IMR-90 (cell line): ENCODE results near the gene URAD. TPM values are rescaled to one million over a fixed set of nuclear protein-coding genes. Genes with fewer than 3 reads are reported as not detected.

Experiments
- ATAC-seq: fragments of 200-7000 bp; cut with Tn5 transposase; 2 replicates; pipeline ENCODE4 v1.9.1; 2020; ENCODE audit warnings: low read depth, mild to moderate bottlenecking, moderate library complexity
- BruUV-seq: library from RNA; stranded (reverse); fragments of 400-500 nt; replicated peaks from 2 replicates; lab custom pipeline; 2021; lab: Mats Ljungman, UMichigan
- CTCF ChIA-PET: fragments of 300-600 bp; formaldehyde crosslinking; extraction: SDS; loops from one replicate; lab custom pipeline; 2021; ENCODE audit warnings: antibody characterized with exemption; lab: Yijun Ruan, JAX
- POLR2A ChIA-PET: fragments of 300-600 bp; sonication (Branson Sonifier 250); formaldehyde crosslinking; loops from one replicate; lab custom pipeline; 2022; ENCODE audit warnings: antibody characterized with exemption; ENCODE audit not compliant: unreplicated experiment; lab: Charles Lee
- DNase-seq: peaks from one replicate; pipeline ENCODE4 v3.0.0; 2013
- H2AFZ ChIP-seq: replicated peaks from 2 replicates; pipeline ENCODE3; 2013; ENCODE audit warnings: low read length, mild to moderate bottlenecking; ENCODE audit not compliant: poor library complexity
- H2AK5ac ChIP-seq: 2 replicates; pipeline ENCODE4 v1.6.1; 2013; ENCODE audit warnings: low read depth, low read length, inconsistent platforms
- H2AK9ac ChIP-seq: replicated peaks from 2 replicates; pipeline ENCODE3; 2013; ENCODE audit warnings: mild to moderate bottlenecking, low read depth, low read length, moderate library complexity; ENCODE audit not compliant: poor library complexity
- H2BK120ac ChIP-seq: 2 replicates; pipeline ENCODE4 v1.6.1; 2013; ENCODE audit warnings: low read depth, low read length, inconsistent platforms
- H2BK15ac ChIP-seq: 3 replicates; pipeline ENCODE4 v1.6.1; 2013; ENCODE audit warnings: low read depth, low read length, inconsistent platforms
- H2BK20ac ChIP-seq: 2 replicates; pipeline ENCODE4 v1.6.1; 2013; ENCODE audit warnings: low read depth, mild to moderate bottlenecking, inconsistent platforms, low read length, moderate library complexity
- H2BK5ac ChIP-seq: 2 replicates; pipeline ENCODE4 v1.6.1; 2013; ENCODE audit warnings: mild to moderate bottlenecking, low read depth, low read length, inconsistent platforms; ENCODE audit not compliant: poor library complexity, severe bottlenecking
- H3K14ac ChIP-seq: replicated peaks from 2 replicates; pipeline ENCODE4 v1.6.1; 2013; ENCODE audit warnings: low read depth, low read length, inconsistent platforms
- H3K18ac ChIP-seq: 2 replicates; pipeline ENCODE4 v1.6.1; 2013; ENCODE audit warnings: low read depth, low read length, control low read depth
- H3K23ac ChIP-seq: 2 replicates; pipeline ENCODE4 v1.6.1; 2013; ENCODE audit warnings: low read depth, low read length, inconsistent platforms
- H3K27ac ChIP-seq: 2 replicates; pipeline ENCODE4 v1.5.1; 2013; ENCODE audit warnings: mild to moderate bottlenecking, control low read depth, low read length; ENCODE audit not compliant: insufficient read depth
- H3K27me3 ChIP-seq: 2 replicates; pipeline ENCODE4 v1.6.1; 2013; ENCODE audit warnings: low read length; ENCODE audit not compliant: control insufficient read depth, insufficient read depth
- H3K36me3 ChIP-seq: 2 replicates; pipeline ENCODE4 v1.6.1; 2013; ENCODE audit warnings: low read length, mixed read lengths; ENCODE audit not compliant: control insufficient read depth, insufficient read depth
- H3K4ac ChIP-seq: 2 replicates; pipeline ENCODE4 v1.6.1; 2013; ENCODE audit warnings: low read depth, low read length, inconsistent platforms
- H3K4me1 ChIP-seq: 2 replicates; pipeline ENCODE4 v1.6.1; 2013; ENCODE audit warnings: low read length, mixed read lengths; ENCODE audit not compliant: control insufficient read depth, insufficient read depth
- H3K4me2 ChIP-seq: 2 replicates; pipeline ENCODE4 v1.6.1; 2013; ENCODE audit warnings: low read depth, mild to moderate bottlenecking, control low read depth, low read length, moderate library complexity
- H3K4me3 ChIP-seq: 2 replicates; pipeline ENCODE4 v1.5.1; 2013; ENCODE audit warnings: low read depth, mild to moderate bottlenecking, control low read depth, low read length, moderate library complexity; ENCODE audit not compliant: insufficient read depth
- H3K56ac ChIP-seq: 2 replicates; pipeline ENCODE4 v1.6.1; 2013; ENCODE audit warnings: low read length, inconsistent platforms; ENCODE audit not compliant: insufficient read depth; ENCODE audit errors: extremely low read depth
- H3K79me1 ChIP-seq, 2 experiments: 2 replicates each; pipeline ENCODE4 v1.6.1; 2013; ENCODE audit warnings: low read length in 2 of 2, inconsistent platforms in 1 of 2, low read depth in 1 of 2
- H3K9ac ChIP-seq: 2 replicates; pipeline ENCODE4 v1.6.1; 2013; ENCODE audit warnings: low read depth, low read length, control low read depth
- H3K9me1 ChIP-seq: 2 replicates; pipeline ENCODE4 v1.6.1; 2013; ENCODE audit warnings: low read length, inconsistent platforms; ENCODE audit not compliant: insufficient read depth
- H3K9me3 ChIP-seq: 2 replicates; pipeline ENCODE4 v1.6.1; 2013; ENCODE audit warnings: low read length; ENCODE audit not compliant: control insufficient read depth, insufficient read depth
- H4K20me1 ChIP-seq: 2 replicates; pipeline ENCODE4 v1.6.1; 2013; ENCODE audit warnings: low read length, inconsistent platforms; ENCODE audit not compliant: insufficient read depth
- H4K5ac ChIP-seq: 2 replicates; pipeline ENCODE4 v1.6.1; 2013; ENCODE audit warnings: mild to moderate bottlenecking, low read depth, low read length, control low read depth
- H4K8ac ChIP-seq, 2 experiments: 2 replicates each; pipeline ENCODE4 v1.6.1; 2013; ENCODE audit warnings: low read depth in 2 of 2, low read length in 2 of 2, control low read depth in 1 of 2, inconsistent platforms in 1 of 2
- H4K91ac ChIP-seq: 2 replicates; pipeline ENCODE4 v1.6.1; 2013; ENCODE audit warnings: low read depth, low read length, inconsistent platforms; ENCODE audit not compliant: insufficient read depth
- BHLHE40 ChIP-seq: fragments of 150-350 bp; IDR thresholded peaks from 2 replicates; pipeline ENCODE4 v1.6.1; 2016; ENCODE audit warnings: mild to moderate bottlenecking, low read depth, low read length
- CEBPB ChIP-seq: IDR thresholded peaks from 2 replicates; pipeline ENCODE4 v1.6.1; 2012; ENCODE audit warnings: low read depth, low read length, improper control_type of control experiment
- CHD1 ChIP-seq: IDR thresholded peaks from 2 replicates; pipeline ENCODE4 v1.6.1; 2012; ENCODE audit warnings: low read depth, low read length, improper control_type of control experiment
- FOS ChIP-seq: fragments of 150-350 bp; IDR thresholded peaks from 2 replicates; pipeline ENCODE4 v1.6.1; 2016; ENCODE audit warnings: low read depth, low read length
- MXI1 ChIP-seq: IDR thresholded peaks from 2 replicates; pipeline ENCODE4 v1.6.1; 2012; ENCODE audit warnings: low read depth, mild to moderate bottlenecking, low read length, moderate library complexity, borderline replicate concordance
- RFX5 ChIP-seq: IDR thresholded peaks from 2 replicates; pipeline ENCODE4 v1.8.0; 2012; ENCODE audit warnings: low read depth, mild to moderate bottlenecking, low read length, moderate library complexity
- WGBS, 2 experiments: methylation state at CpG; one replicate each; pipeline versions ENCODE4 v1.1.5 to v1.1.7; 2013; ENCODE audit warnings: missing lambda C conversion rate in 2 of 2; ENCODE audit not compliant: insufficient read length in 1 of 2; ENCODE audit errors: extremely low coverage in 2 of 2; 5-methylcytosine and 5-hydroxymethylcytosine counted together
- dilution Hi-C: fragments of 300-500 bp; cut with HindIII; formaldehyde crosslinking; loops from one replicate; pipeline ENCODE4 v1.14.3; 2018; ENCODE audit warnings: low sequenced_read_pairs; ENCODE audit not compliant: unreplicated experiment
- in situ Hi-C: fragments of 300-500 bp; cut with MboI; formaldehyde crosslinking; loops from 3 replicates; pipeline ENCODE4 v1.14.3; 2019; ENCODE audit warnings: low sequenced_read_pairs, inconsistent platforms, mixed read lengths
- intact Hi-C: fragments of 100-400 bp; cut with micrococcal nuclease; formaldehyde crosslinking; loops from 2 replicates; pipeline ENCODE4 v1.10.0; 2022
- polyA plus RNA-seq, 3 experiments: library from polyadenylated mRNA; depleted of rRNA; stranded (reverse); fragments of >200 nt; gene quantifications; 2 replicates each; pipeline ENCODE4 v1.2.3, GENCODE V29; 2012; ENCODE audit warnings: low replicate concordance in 1 of 3
- total RNA-seq: library from RNA; depleted of rRNA; stranded (reverse); fragments of >200 nt; gene quantifications from 2 replicates; pipeline ENCODE4 v1.2.3, GENCODE V29; 2012
- TF ChIP-seq, protein P1 (sequence below): fragments of 150-350 bp; IDR thresholded peaks from 2 replicates; pipeline ENCODE4 v1.6.1; 2017; ENCODE audit warnings: mild to moderate bottlenecking, antibody characterized with exemption, low read length, low read depth

The URAD gene
- total and polyA plus RNA-seq, 2 of the 4 experiments (the other 2 are of a cell fraction), result not detected

DNA sequence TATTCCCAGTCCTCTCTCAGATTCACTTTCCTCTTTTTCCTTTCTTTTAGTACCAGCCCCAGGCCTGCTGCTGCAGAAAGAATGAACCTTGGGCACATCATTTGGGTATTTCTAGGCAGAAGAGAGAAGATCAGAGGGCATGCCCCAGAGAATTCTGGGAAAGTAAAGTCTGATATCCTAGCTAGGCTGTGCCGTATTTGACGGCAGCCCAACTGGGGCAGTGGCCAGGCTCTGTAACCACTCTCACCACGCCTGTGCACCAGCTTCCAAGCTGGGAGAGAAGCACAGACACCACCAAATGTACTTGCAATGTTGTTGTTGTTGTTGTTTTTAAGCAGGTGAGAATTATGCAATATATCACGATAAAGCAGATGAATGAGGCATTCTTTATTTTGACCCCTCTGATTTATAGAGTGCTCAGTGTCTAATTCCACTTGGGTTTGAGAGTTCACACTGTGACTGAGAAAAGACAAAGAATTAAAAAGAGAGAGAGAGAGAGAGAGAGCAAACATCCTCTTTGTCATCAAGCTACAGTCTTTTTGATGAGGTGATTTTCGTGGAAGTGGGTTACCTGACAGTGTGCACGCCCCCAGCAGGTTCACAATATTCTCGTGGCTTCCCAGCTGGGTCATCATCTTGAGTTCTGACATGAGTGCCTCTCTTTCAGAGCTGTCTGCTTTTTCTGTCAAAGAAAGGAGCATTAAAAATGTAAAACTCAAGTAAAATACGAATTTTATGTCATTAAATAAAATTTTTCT lies 39.3 kb upstream of the URAD start:
- CTCF ChIA-PET, result interaction anchor here (0.7 kb wide), 1 partner anchor 560 kb away, joined by 5 read pairs; no protein-coding TSS in a partner anchor
- Histone ChIP-seq H4K20me1 (no peaks in the 10 kb centered on the region), H3K4me3 (no peak overlapping the region), H4K8ac (no peak overlapping the region), H2BK120ac (no peak overlapping the region), H3K27me3 (peaks cover 6% of the 10 kb centered on the region; the same call in 1 of the 2 replicates), H3K4me2 (no peak overlapping the region), H3K18ac (no peak overlapping the region), H3K14ac (no peak overlapping the region), H3K27ac (no peak overlapping the region), H3K23ac (no peak overlapping the region), H2AK5ac (no peak overlapping the region), H3K36me3 (no peaks in the 10 kb centered on the region), H4K5ac (no peak overlapping the region), H3K79me1 (no peaks in the 10 kb centered on the region), H3K4me1 (peaks cover 6% of the 10 kb centered on the region), H3K9me3 (peaks cover 2% of the 10 kb centered on the region; the same call in 1 of the 2 replicates), H3K9ac (no peak overlapping the region), H3K4ac (no peak overlapping the region), H2AFZ (no peak overlapping the region), H2BK20ac (no peak overlapping the region), H3K9me1 (peaks cover 7% of the 10 kb centered on the region; the same call in 1 of the 2 replicates), H2BK15ac (no peak overlapping the region), H2BK5ac (no peak overlapping the region), H2AK9ac (no peak overlapping the region), H3K56ac (no peak overlapping the region), H4K91ac (no peak overlapping the region)
- intact Hi-C loops, result no loop called here
- dilution Hi-C loops, result no loop called here
- POLR2A ChIA-PET, result no interaction called here
- no peak for DNase-seq
- in situ Hi-C loops, result no loop called here
- TF ChIP-seq, protein P1, sequence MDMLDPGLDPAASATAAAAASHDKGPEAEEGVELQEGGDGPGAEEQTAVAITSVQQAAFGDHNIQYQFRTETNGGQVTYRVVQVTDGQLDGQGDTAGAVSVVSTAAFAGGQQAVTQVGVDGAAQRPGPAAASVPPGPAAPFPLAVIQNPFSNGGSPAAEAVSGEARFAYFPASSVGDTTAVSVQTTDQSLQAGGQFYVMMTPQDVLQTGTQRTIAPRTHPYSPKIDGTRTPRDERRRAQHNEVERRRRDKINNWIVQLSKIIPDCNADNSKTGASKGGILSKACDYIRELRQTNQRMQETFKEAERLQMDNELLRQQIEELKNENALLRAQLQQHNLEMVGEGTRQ, result no peak
- TF ChIP-seq MXI1 (no peak), CHD1 (no peak), FOS (no peak), BHLHE40 (no peak), RFX5 (no peak), CEBPB (no peak)
- WGBS, 2 experiments, result 40% methylated on average over 1 of the region's 8 CpGs; no CpG with 5 or more reads in 1 of the 2 experiments
- no peak for ATAC-seq
- BruUV-seq, result no TSS peak
